ENCODE results near the gene ZFP57. TPM values are rescaled to one million over a fixed set of nuclear protein-coding genes. Genes with fewer than 3 reads are reported as not detected.

Gene ZFP57
- total RNA-seq, 2 donors from 2014 or later = not detected

GRCh38 chr6:29727637-29728036, 46.7 kb upstream of the ZFP57 start:
- intact Hi-C loops (cut with DNase I) = no loop called here

GRCh38 chr6:29726571-29727194, 45.7 kb upstream of the ZFP57 start:
- H3K36me3 ChIP-seq = peaks cover 9% of the 10 kb centered on the region
- no peak for TF ChIP-seq CTCF (IDR thresholded peaks at IDR 0.05)
- no peak overlapping the region for H3K9ac ChIP-seq (ENCODE audit: low read depth in 2 of 2, low read length in 2 of 2)
- no peaks in the 10 kb centered on the region for H3K9me3 ChIP-seq
- no peaks in the 10 kb centered on the region for H3K4me1 ChIP-seq
- no peaks in the 10 kb centered on the region for H3K27me3 ChIP-seq
- H3K4me3 ChIP-seq = no peak overlapping the region
- intact Hi-C loops (cut with DNase I) = no loop called here
- no peak overlapping the region for H3K27ac ChIP-seq
- DNase-seq = no peak

More at GRCh38 chr6:29727637-29728036, 46.7 kb upstream of the ZFP57 start:
- Histone ChIP-seq H3K4me3 (no peak overlapping the region), H3K27me3 (no peaks in the 10 kb centered on the region), H3K36me3 (peaks cover 9% of the 10 kb centered on the region), H3K9ac (ENCODE audit: low read depth in 2 of 2, low read length in 2 of 2) (no peak overlapping the region), H3K9me3 (no peaks in the 10 kb centered on the region), H3K4me1 (no peaks in the 10 kb centered on the region), H3K27ac (no peak overlapping the region)
- DNase-seq = no peak
- no peak for TF ChIP-seq CTCF (IDR thresholded peaks at IDR 0.05)

- Histone ChIP-seq H3K27me3 (no peaks in the 10 kb centered on the region), H3K36me3 (peaks cover 9% of the 10 kb centered on the region), H3K4me3 (peak overlapping the region; percentile 72), H3K9me3 (no peaks in the 10 kb centered on the region), H3K9ac (ENCODE audit: low read depth in 2 of 2, low read length in 2 of 2) (no peak overlapping the region), H3K4me1 (no peaks in the 10 kb centered on the region), H3K27ac (no peak overlapping the region)
- intact Hi-C loops (cut with DNase I) = no loop called here
- no peak for DNase-seq
- no peak for TF ChIP-seq CTCF (IDR thresholded peaks at IDR 0.05)
These were observed 45.0 kb upstream of the ZFP57 start for GRCh38 chr6:29726001-29726400.

- no peak overlapping the region for H3K27ac ChIP-seq
- peaks cover 9% of the 10 kb centered on the region for H3K36me3 ChIP-seq
- no peak for TF ChIP-seq CTCF (IDR thresholded peaks at IDR 0.05)
- H3K27me3 ChIP-seq = no peaks in the 10 kb centered on the region
- peak overlapping the region; percentile 72 for H3K4me3 ChIP-seq
- H3K9me3 ChIP-seq = no peaks in the 10 kb centered on the region
- H3K9ac ChIP-seq (ENCODE audit: low read depth in 2 of 2, low read length in 2 of 2) = peak overlapping the region in 1 of 2 donors; percentile 100
- intact Hi-C loops (cut with DNase I) = no loop called here
- no peaks in the 10 kb centered on the region for H3K4me1 ChIP-seq
- DNase-seq = no peak
These were observed 44.3 kb upstream of the ZFP57 start for GRCh38 chr6:29724937-29725869.

GRCh38 chr6:29723666-29724588, 43.0 kb upstream of the ZFP57 start:
- Histone ChIP-seq H3K4me3 (peak overlapping the region; percentile 72), H3K4me1 (no peaks in the 10 kb centered on the region), H3K9ac (ENCODE audit: low read depth in 2 of 2, low read length in 2 of 2) (peak overlapping the region; percentile 83 to 100), H3K27me3 (no peaks in the 10 kb centered on the region), H3K9me3 (no peaks in the 10 kb centered on the region), H3K36me3 (peaks cover 9% of the 10 kb centered on the region), H3K27ac (peak overlapping the region; percentile 94)
- peak; percentile 73 for DNase-seq
- no peak for TF ChIP-seq CTCF (IDR thresholded peaks at IDR 0.05)
- intact Hi-C loops (cut with DNase I) = no loop called here
